Retinal pigment epithelial cell (primary cell): ENCODE results near the gene RHBDD1.

Source experiments
- DNase-seq: peaks from one replicate; pipeline ENCODE4 v3.0.0-alpha.2; 2010; ENCODE audit warnings: low read depth
- H3K4me3 ChIP-seq: 2 replicates; pipeline ENCODE4 v1.5.1; 2011; ENCODE audit warnings: mild to moderate bottlenecking, low read length, control low read depth, moderate library complexity
- TF ChIP-seq, protein P1 (sequence below): conservative IDR thresholded peaks from 2 replicates; pipeline ENCODE4 v1.5.1; 2011; ENCODE audit warnings: low read depth, low read length, control low read depth, inconsistent platforms

RHBDD1 gene

GRCh38 chr2:226885769-226886435 lies 50.0 kb downstream of the RHBDD1 start:
- H3K4me3 ChIP-seq, result no peak overlapping the region
- no peak for DNase-seq
- TF ChIP-seq, protein P1, sequence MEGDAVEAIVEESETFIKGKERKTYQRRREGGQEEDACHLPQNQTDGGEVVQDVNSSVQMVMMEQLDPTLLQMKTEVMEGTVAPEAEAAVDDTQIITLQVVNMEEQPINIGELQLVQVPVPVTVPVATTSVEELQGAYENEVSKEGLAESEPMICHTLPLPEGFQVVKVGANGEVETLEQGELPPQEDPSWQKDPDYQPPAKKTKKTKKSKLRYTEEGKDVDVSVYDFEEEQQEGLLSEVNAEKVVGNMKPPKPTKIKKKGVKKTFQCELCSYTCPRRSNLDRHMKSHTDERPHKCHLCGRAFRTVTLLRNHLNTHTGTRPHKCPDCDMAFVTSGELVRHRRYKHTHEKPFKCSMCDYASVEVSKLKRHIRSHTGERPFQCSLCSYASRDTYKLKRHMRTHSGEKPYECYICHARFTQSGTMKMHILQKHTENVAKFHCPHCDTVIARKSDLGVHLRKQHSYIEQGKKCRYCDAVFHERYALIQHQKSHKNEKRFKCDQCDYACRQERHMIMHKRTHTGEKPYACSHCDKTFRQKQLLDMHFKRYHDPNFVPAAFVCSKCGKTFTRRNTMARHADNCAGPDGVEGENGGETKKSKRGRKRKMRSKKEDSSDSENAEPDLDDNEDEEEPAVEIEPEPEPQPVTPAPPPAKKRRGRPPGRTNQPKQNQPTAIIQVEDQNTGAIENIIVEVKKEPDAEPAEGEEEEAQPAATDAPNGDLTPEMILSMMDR, result no peak

DNA sequence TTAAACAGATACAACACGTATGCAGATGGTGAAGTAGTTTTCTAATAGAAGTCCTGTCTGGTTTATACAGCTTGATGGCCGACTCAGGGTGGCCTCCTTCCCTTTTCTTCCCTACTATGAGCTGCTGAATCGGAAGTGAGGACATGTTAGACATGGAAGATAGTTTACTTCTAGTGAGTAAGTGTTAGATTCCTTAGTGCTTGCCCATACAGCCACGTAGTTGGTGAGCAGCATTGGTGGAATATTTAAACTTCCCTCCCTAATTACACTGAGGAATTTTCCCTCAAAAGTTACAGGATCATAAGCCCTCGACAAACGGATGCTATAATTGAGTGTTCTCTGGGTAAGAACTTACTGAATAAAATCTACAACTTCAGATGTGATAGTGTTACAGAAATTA lies 52.1 kb downstream of the RHBDD1 start:
- peak; percentile 22 for DNase-seq
- TF ChIP-seq, protein P1, result no peak

DNA sequence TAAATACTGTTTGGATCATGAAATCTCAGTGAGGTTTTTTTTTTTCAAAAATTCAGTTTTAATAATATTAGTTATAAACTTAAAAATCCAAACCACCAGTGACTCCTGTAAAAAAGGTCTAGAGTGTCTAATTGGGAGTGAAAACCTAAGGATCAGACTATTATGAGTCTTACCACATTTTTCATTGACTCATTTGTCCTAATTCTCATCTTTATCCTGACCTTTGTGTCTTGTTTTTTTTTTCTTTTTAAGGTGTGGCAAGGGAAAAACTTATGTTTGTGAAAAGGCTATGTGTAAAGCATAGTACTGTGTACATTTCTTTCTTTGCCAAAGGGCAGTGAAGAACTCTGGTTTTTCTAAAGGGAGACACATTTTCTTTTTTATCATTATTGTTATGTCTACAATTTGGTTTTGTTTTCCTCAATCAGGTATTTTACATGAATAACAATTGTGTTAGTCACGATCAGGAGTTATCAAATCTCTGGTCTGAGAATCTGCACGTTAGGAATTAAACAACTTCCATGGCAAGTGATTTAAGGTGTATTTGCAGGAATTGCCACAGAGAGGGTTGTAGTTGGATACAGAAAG lies 52.6 kb downstream of the RHBDD1 start:
- TF ChIP-seq, protein P1, result no peak
- H3K4me3 ChIP-seq, result no peak overlapping the region
- DNase-seq, result no peak

More for the DNA sequence above, 52.1 kb downstream of the RHBDD1 start:
- H3K4me3 ChIP-seq, result no peak overlapping the region

DNA sequence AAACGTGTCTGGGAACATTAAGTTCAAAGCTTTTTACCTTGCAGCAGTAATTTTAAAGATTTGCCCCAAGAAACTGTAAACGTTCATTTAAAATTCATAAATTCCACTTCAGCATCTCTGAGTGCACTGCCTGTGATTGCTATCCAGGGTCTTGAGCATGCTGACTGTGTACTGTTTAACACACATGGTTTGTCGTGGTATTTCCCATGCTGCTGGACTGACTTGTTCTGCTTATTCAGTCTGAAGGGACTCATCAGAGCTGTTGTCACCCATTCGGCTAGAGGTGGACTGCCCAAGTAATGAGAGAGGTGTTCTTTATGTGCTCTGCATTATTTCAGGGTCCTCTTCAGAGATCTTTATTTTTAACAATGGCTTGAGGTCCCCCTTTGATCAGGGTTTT lies 53.1 kb downstream of the RHBDD1 start:
- no peak for DNase-seq
- TF ChIP-seq, protein P1, result no peak
- no peak overlapping the region for H3K4me3 ChIP-seq

- H3K4me3 ChIP-seq, result no peak overlapping the region
- no peak for DNase-seq
- TF ChIP-seq, protein P1, result no peak
Measured at GRCh38 chr2:226890286-226890685, 54.4 kb downstream of the RHBDD1 start.

DNA sequence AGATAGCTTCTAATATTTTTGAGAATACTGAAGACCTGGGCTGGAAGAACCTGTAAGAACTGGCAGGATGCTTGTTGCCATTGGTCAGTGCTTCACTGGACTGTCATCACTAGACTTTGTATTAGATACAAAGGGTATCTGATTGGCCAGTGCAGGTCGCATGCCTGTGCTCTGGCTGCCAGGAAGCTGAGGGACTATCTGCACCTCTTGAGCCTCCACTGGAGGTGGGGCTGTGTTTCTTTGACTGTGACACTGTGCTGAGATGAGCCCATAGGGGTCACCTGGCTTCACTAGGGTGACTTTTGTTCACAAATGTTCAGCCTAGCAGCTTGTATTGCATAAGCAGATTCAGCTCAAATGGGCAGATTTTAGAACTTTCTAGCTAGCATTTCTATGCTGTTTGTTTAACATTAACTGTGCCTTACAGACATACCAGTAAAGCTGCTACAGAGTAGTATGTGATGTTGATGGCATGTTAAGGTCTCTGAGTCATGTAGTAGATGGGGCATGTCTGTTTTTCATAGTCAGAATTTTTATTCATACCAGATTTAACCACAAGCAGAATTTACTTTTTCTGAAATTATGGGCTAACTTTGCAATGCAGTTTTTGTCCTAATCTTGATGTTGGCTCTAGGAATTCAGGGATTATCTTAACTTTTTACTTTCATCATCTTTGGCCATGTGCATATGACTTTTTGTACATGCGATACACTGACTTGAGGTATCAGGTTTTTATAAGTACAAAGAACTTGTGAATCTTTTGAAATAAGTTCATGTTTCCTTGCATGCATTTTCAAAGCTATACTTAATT lies 56.1 kb downstream of the RHBDD1 start:
- DNase-seq, result peak; percentile 18
- H3K4me3 ChIP-seq, result no peak overlapping the region
- TF ChIP-seq, protein P1, result no peak
